Body of pancreas (tissue), 4 donors: ENCODE data around the gene CLDN7.
A peak's percentile ranks its signal among the peaks of the same experiment; 100 is the strongest.

Source experiments
- CTCF ChIP-seq, 7 experiments: fragments of 450-650 bp in 4 of 7; fragments of 200-600 bp in 3 of 7; sonication (generic) in 3 of 7; IDR thresholded peaks; one replicate each; pipeline ENCODE4 v1.5.1; 2016 to 2019; ENCODE audit warnings: antibody characterized with exemption in 7 of 7
- POLR2A ChIP-seq, 3 donors: fragments of 450-650 bp; IDR thresholded peaks; one replicate each; pipeline ENCODE4 v1.6.1; 2016; ENCODE audit warnings: antibody characterized with exemption in 3 of 3, mild to moderate bottlenecking in 2 of 3

- TF ChIP-seq CTCF (IDR thresholded peaks at IDR 0.05) (peak in 1 of 7 experiments; percentile 9), POLR2A (IDR thresholded peaks at IDR 0.05) (no peak)
Measured at GRCh38 chr17:7294614-7295153, 32.4 kb upstream of the CLDN7 start, which contains the start of gene YBX2.
